Thoracic aorta (tissue), 2 donors: ENCODE data around the gene STRN3. TPM values are rescaled to one million over a fixed set of nuclear protein-coding genes. Genes with fewer than 3 reads are reported as not detected.

Experiments
- ATAC-seq: fragments of 150-250 bp; one replicate; pipeline ENCODE4 v1.8.0; 2017; ENCODE audit warnings: low read depth; ENCODE audit not compliant: insufficient number of reproducible peaks, low FRiP score
- DNase-seq: peaks from one replicate; pipeline ENCODE4 v3.0.0-alpha.2; 2020; ENCODE audit warnings: low spot score
- H3K27ac ChIP-seq, 2 donors: fragments of 200-600 bp; sonication (generic); 1 replicate in 1 of 2; 2 replicates in 1 of 2; pipeline ENCODE4 v1.5.1; 2016; ENCODE audit warnings: mild to moderate bottlenecking in 2 of 2, moderate library complexity in 2 of 2
- H3K27me3 ChIP-seq: fragments of 200-600 bp; sonication (generic); replicated peaks from 2 replicates; pipeline ENCODE4 v1.6.0; 2016; ENCODE audit warnings: mild to moderate bottlenecking; ENCODE audit not compliant: insufficient read depth
- H3K36me3 ChIP-seq: fragments of 200-600 bp; sonication (generic); one replicate; pipeline ENCODE4 v1.5.1; 2016
- H3K4me1 ChIP-seq, 2 donors: fragments of 200-600 bp; sonication (generic); 1 replicate in 1 of 2; 2 replicates in 1 of 2; pipeline versions ENCODE4 v1.5.1 to v1.6.0; 2016; ENCODE audit warnings: low read depth in 2 of 2, mild to moderate bottlenecking in 1 of 2; ENCODE audit not compliant: control insufficient read depth in 1 of 2
- H3K4me3 ChIP-seq: fragments of 200-600 bp; sonication (generic); 2 replicates; pipeline ENCODE4 v1.5.1; 2016; ENCODE audit warnings: mild to moderate bottlenecking
- H3K9me3 ChIP-seq: fragments of 200-600 bp; sonication (generic); 2 replicates; pipeline ENCODE4 v1.5.1; 2016
- total RNA-seq, 2 donors: library from RNA; depleted of rRNA; stranded (reverse); fragments of >200 nt; gene quantifications; one replicate each; pipeline versions ENCODE4 v1.1.0 to v1.2.3, GENCODE V29; 2016
- TF ChIP-seq, protein P1 (sequence below): fragments of 200-600 bp; sonication (generic); IDR thresholded peaks from one replicate; pipeline ENCODE4 v1.5.1; 2019; ENCODE audit warnings: antibody characterized with exemption

The STRN3 gene
- total RNA-seq, 2 donors from 2014 or later = 39.5 to 41.2 TPM

DNA sequence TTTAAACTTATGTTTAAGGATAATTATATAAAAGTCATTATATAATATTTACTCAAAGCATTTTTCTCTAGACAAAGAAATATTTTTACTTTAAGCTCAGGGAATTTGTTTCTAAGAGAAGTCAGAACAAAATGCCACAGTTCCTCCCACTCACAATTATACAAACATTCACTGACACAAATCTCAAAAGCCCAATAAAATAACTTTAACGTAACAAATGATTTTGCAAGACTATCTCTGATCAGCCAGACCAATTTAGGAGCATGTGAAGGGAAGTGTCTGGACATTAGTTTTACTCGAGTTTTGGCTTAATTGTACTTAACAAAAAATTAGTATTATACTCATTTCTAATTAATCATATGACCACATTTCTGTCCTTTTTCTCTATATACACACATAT, 110.6 kb downstream of the STRN3 start:
- no peak for ATAC-seq
- Histone ChIP-seq H3K4me3 (no peak overlapping the region), H3K9me3 (no peaks in the 10 kb centered on the region), H3K4me1 (no peaks in the 10 kb centered on the region), H3K27me3 (no peaks in the 10 kb centered on the region), H3K36me3 (peaks cover 2% of the 10 kb centered on the region), H3K27ac (no peak overlapping the region)
- no peak for DNase-seq
- TF ChIP-seq, protein P1, sequence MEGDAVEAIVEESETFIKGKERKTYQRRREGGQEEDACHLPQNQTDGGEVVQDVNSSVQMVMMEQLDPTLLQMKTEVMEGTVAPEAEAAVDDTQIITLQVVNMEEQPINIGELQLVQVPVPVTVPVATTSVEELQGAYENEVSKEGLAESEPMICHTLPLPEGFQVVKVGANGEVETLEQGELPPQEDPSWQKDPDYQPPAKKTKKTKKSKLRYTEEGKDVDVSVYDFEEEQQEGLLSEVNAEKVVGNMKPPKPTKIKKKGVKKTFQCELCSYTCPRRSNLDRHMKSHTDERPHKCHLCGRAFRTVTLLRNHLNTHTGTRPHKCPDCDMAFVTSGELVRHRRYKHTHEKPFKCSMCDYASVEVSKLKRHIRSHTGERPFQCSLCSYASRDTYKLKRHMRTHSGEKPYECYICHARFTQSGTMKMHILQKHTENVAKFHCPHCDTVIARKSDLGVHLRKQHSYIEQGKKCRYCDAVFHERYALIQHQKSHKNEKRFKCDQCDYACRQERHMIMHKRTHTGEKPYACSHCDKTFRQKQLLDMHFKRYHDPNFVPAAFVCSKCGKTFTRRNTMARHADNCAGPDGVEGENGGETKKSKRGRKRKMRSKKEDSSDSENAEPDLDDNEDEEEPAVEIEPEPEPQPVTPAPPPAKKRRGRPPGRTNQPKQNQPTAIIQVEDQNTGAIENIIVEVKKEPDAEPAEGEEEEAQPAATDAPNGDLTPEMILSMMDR = no peak

DNA sequence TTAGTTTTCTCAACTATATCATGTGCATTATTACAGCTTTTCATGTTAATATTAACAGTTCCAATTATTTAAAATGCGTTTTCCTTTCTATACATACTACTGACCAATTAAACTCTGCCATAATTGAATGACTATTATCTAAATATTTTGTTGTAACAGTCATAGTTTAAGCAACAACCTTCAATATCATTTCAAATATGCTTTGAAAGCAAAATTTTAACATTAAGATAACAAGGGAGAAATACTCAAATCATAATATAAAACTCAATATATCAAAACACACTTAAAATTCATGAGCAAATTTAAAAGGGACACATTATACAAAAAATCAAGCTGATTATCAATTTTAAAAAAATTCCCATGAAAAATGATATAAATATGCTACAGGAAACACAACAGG, 111.4 kb downstream of the STRN3 start:
- H3K4me3 ChIP-seq = no peak overlapping the region
- H3K27me3 ChIP-seq = no peaks in the 10 kb centered on the region
- no peaks in the 10 kb centered on the region for H3K4me1 ChIP-seq
- H3K27ac ChIP-seq = no peak overlapping the region
- peaks cover 4% of the 10 kb centered on the region for H3K36me3 ChIP-seq
- DNase-seq (no peak), ATAC-seq (no peak)
- TF ChIP-seq, protein P1 = no peak
- no peaks in the 10 kb centered on the region for H3K9me3 ChIP-seq

DNA sequence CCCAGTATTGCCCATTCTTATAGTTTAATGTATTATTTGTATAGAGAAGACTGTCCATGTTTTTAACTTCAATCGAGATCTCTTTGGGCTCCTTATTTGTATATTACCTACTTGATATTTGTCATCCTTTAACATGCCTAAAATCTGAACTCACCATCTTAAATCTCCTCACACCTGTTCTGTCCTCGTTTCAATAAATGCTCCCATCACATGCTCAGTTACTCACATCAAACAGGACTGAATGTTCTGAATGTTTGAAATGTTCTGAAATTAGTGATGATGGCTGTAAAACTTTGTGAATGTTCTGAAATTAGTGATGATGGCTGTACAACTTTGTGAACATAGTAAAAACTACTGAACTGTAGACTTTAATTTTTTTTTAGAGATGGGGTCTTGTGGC, 117.4 kb downstream of the STRN3 start:
- H3K36me3 ChIP-seq = peaks cover 8% of the 10 kb centered on the region
- H3K4me1 ChIP-seq = no peaks in the 10 kb centered on the region
- H3K4me3 ChIP-seq = no peak overlapping the region
- no peaks in the 10 kb centered on the region for H3K27me3 ChIP-seq
- no peak for DNase-seq
- H3K27ac ChIP-seq = no peak overlapping the region
- no peak for ATAC-seq
- TF ChIP-seq, protein P1 = no peak
- H3K9me3 ChIP-seq = no peaks in the 10 kb centered on the region

DNA sequence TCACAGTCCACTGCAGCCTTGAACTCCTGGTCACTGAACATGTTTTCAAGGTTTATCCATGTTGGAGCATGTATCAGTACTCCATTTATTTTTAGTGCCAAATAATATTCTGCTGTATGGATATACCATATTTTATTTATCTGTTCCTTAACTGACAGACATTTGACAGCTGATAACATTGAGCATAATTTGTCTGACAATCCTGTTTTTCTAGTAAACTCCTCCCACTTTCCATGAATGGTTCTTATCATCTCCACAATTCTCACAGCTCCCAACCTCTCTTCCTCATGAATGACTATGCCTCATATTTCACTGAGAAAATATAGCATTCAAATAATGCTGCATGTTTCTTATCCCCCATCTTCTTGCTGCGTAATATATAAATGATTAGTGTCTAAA, 118.5 kb downstream of the STRN3 start:
- no peak overlapping the region for H3K27ac ChIP-seq
- no peaks in the 10 kb centered on the region for H3K4me1 ChIP-seq
- TF ChIP-seq, protein P1 = no peak
- H3K4me3 ChIP-seq = no peak overlapping the region
- ATAC-seq = no peak
- no peaks in the 10 kb centered on the region for H3K9me3 ChIP-seq
- H3K27me3 ChIP-seq = no peaks in the 10 kb centered on the region
- no peak for DNase-seq
- peaks cover 8% of the 10 kb centered on the region for H3K36me3 ChIP-seq

DNA sequence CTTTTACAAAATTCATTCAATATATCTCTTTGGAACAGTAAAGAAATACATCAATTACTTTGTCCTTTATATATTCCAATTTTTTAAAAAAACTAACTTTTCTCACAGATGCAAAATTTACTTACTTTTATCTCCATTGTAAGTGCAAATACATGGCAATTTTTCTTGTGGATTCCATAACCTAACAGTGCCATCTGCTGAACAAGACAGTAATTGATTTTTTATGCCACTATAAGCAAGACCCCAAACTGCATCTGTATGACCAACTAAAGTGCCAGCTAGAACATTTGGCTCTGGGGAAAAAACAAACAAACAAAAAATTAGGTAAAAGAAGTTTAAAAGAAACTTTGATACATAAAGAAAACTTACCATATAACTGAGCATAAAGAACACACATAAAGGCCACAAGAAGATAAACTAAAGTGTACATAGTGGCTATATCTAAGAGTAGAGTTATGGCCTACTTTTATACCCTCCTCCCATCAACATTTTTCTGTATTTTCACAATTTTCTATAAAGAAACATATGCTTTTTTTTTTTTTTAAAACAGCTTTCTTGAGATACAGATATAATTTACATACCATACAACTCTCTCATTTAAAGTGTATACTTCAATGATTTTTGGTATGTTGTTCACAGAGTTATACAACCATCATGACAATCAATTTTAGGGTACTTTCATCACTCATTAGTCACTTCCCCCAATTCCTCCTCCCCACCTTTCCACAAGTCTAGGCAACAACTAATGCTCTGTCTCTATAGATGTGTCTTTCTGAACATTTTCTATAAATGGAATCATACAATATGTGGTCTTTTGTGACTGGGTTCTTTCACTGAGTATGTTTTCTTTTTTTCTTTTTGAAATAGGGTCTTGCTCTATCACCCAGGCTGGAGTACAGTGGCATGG, 119.2 kb downstream of the STRN3 start:
- DNase-seq (no peak), ATAC-seq (no peak)
- no peaks in the 10 kb centered on the region for H3K4me1 ChIP-seq
- no peaks in the 10 kb centered on the region for H3K9me3 ChIP-seq
- H3K36me3 ChIP-seq = peaks cover 8% of the 10 kb centered on the region
- TF ChIP-seq, protein P1 = no peak
- H3K4me3 ChIP-seq = no peak overlapping the region
- no peaks in the 10 kb centered on the region for H3K27me3 ChIP-seq
- H3K27ac ChIP-seq = no peak overlapping the region
